HepG2 (cell line): Measurements from ENCODE around the gene TMEM222. TPM values are rescaled to one million over a fixed set of nuclear protein-coding genes. Genes with fewer than 3 reads are reported as not detected.
A peak's percentile ranks its signal among the peaks of the same experiment; 100 is the strongest.

Source experiments
- ATAC-seq: fragments of 200-7000 bp; cut with Tn5 transposase; 3 replicates; pipeline ENCODE4 v1.9.1; 2020; ENCODE audit warnings: mild to moderate bottlenecking, moderate library complexity
- BruUV-seq: library from RNA; stranded (reverse); fragments of 400-500 nt; replicated peaks from 2 replicates; lab custom pipeline; 2021; lab: Mats Ljungman, UMichigan
- CTCF ChIA-PET: fragments of 300-600 bp; formaldehyde crosslinking; extraction: SDS; loops from one replicate; lab custom pipeline; 2021; ENCODE audit warnings: low total read pairs, inconsistent platforms, low intra/inter-chr PET ratio; lab: Yijun Ruan, JAX
- POLR2A ChIA-PET: fragments of 350-600 bp; sonication (Branson Sonifier 250); formaldehyde crosslinking; loops from one replicate; lab custom pipeline; 2020; ENCODE audit warnings: antibody characterized with exemption, inconsistent platforms; lab: Yijun Ruan, JAX
- DNase-seq: peaks from one replicate; pipeline ENCODE4 v3.0.0-alpha.2; 2015; ENCODE audit warnings: low spot score
- FAIRE-seq: peaks from 3 replicates; lab custom pipeline; 2011; peaks lifted over from hg19 to GRCh38; lab: Jason Lieb, UNC
- H2AFZ ChIP-seq: one replicate; pipeline ENCODE4 v1.6.1; 2011; ENCODE audit warnings: low read length, inconsistent platforms
- H3K27ac ChIP-seq: fragments of 300-600 bp; 3 replicates; pipeline ENCODE4 v1.8.0; 2011; ENCODE audit warnings: mixed run types, mild to moderate bottlenecking, mixed read lengths, low read length, inconsistent platforms; ENCODE audit not compliant: insufficient read depth; ENCODE audit errors: extremely low read length
- H3K27me3 ChIP-seq, 2 experiments: fragments of 200-600 bp in 1 of 2; 2 replicates in 1 of 2; 3 replicates in 1 of 2; pipeline versions ENCODE4 v1.6.0 to v1.8.0; 2011; ENCODE audit warnings: low read length in 2 of 2, mild to moderate bottlenecking in 2 of 2, moderate library complexity in 2 of 2, inconsistent platforms in 1 of 2; ENCODE audit not compliant: insufficient read depth in 2 of 2, control insufficient read depth in 1 of 2
- H3K36me3 ChIP-seq, 2 experiments: fragments of 200-600 bp in 1 of 2; replicated peaks in 1 of 2; 2 replicates in 1 of 2; 3 replicates in 1 of 2; pipeline versions ENCODE4 v1.5.1 to v1.8.0; 2011; ENCODE audit warnings: low read length in 2 of 2, inconsistent platforms in 1 of 2; ENCODE audit not compliant: insufficient read depth in 2 of 2, control insufficient read depth in 1 of 2
- H3K4me1 ChIP-seq: 2 replicates; pipeline ENCODE4 v1.5.1; 2012; ENCODE audit warnings: low read length, inconsistent platforms; ENCODE audit not compliant: insufficient read depth
- H3K4me2 ChIP-seq: 2 replicates; pipeline ENCODE4 v1.6.0; 2011; ENCODE audit warnings: low read depth, low read length, inconsistent platforms
- H3K4me3 ChIP-seq, 3 experiments: fragments of 200-600 bp in 1 of 3; sonication (generic), shearing (Covaris generic) in 1 of 3; replicated peaks in 1 of 3; 2 replicates each; pipeline ENCODE4 v1.5.1; 2011 to 2016; ENCODE audit warnings: low read length in 3 of 3, inconsistent platforms in 2 of 3, low read depth in 2 of 3, mild to moderate bottlenecking in 2 of 3, control low read depth in 1 of 3, mixed read lengths in 1 of 3; ENCODE audit not compliant: insufficient read depth in 1 of 3
- H3K79me2 ChIP-seq: one replicate; pipeline ENCODE4 v1.6.1; 2011; ENCODE audit warnings: low read length, inconsistent platforms; ENCODE audit not compliant: insufficient read depth
- H3K9ac ChIP-seq: 2 replicates; pipeline ENCODE4 v1.6.0; 2011; ENCODE audit warnings: mild to moderate bottlenecking, low read depth, low read length, inconsistent platforms; ENCODE audit not compliant: insufficient read depth
- H3K9me3 ChIP-seq: 2 replicates; pipeline ENCODE4 v1.5.1; 2012; ENCODE audit warnings: mild to moderate bottlenecking, low read length
- H4K20me1 ChIP-seq: 2 replicates; pipeline ENCODE4 v1.6.0; 2011; ENCODE audit warnings: inconsistent platforms, mild to moderate bottlenecking, low read length, moderate library complexity; ENCODE audit not compliant: insufficient read depth
- ARHGAP35 ChIP-seq: sonication (generic); formaldehyde crosslinking; IDR thresholded peaks from 2 replicates; pipeline ENCODE4 v1.9.0; 2022; ENCODE audit warnings: mild to moderate bottlenecking, inconsistent platforms, moderate library complexity, missing genetic modification reagents, borderline replicate concordance
- HHEX ChIP-seq: IDR thresholded peaks from 2 replicates; pipeline ENCODE4 v1.6.1; 2016; ENCODE audit warnings: control low read depth
- KDM3A ChIP-seq: IDR thresholded peaks from 2 replicates; pipeline ENCODE4 v1.6.1; 2018; ENCODE audit warnings: low read depth, missing compliant biosample characterization
- KLF11 ChIP-seq: IDR thresholded peaks from 2 replicates; pipeline ENCODE4 v1.6.1; 2016; ENCODE audit warnings: missing compliant biosample characterization
- MIER2 ChIP-seq: IDR thresholded peaks from 2 replicates; pipeline ENCODE4 v1.6.1; 2016; ENCODE audit warnings: missing biosample characterization, missing genetic modification reagents
- NR2F6 ChIP-seq, 2 experiments: IDR thresholded peaks; 2 replicates each; pipeline ENCODE4 v1.6.1; 2016; ENCODE audit warnings: antibody characterized with exemption in 1 of 2, mild to moderate bottlenecking in 1 of 2
- RARA ChIP-seq: IDR thresholded peaks from 2 replicates; pipeline ENCODE4 v1.6.1; 2016; ENCODE audit warnings: missing genetic modification reagents, missing compliant biosample characterization
- RELA ChIP-seq: sonication (generic); formaldehyde crosslinking; IDR thresholded peaks from 2 replicates; pipeline ENCODE4 v1.4.0; 2020; ENCODE audit warnings: missing genetic modification reagents
- RNF219 ChIP-seq: sonication (generic); formaldehyde crosslinking; IDR thresholded peaks from 2 replicates; pipeline ENCODE4 v1.5.0; 2020; ENCODE audit warnings: mild to moderate bottlenecking, missing genetic modification reagents
- TFDP1 ChIP-seq: IDR thresholded peaks from 2 replicates; pipeline ENCODE4 v1.6.1; 2016; ENCODE audit warnings: missing compliant biosample characterization, missing genetic modification reagents, borderline replicate concordance
- ZBTB46 ChIP-seq: sonication (generic); formaldehyde crosslinking; IDR thresholded peaks from 2 replicates; pipeline ENCODE4 v1.4.0; 2020; ENCODE audit warnings: mild to moderate bottlenecking, missing genetic modification reagents, borderline replicate concordance
- ZBTB7A ChIP-seq: sonication (generic); formaldehyde crosslinking; IDR thresholded peaks from 2 replicates; pipeline ENCODE4 v1.8.0; 2022; ENCODE audit warnings: mild to moderate bottlenecking, missing genetic modification reagents
- ZFP37 ChIP-seq: sonication (generic); formaldehyde crosslinking; IDR thresholded peaks from 2 replicates; pipeline ENCODE4 v1.4.0; 2020; ENCODE audit warnings: missing genetic modification reagents, borderline replicate concordance
- ZMAT3 ChIP-seq: sonication (generic); formaldehyde crosslinking; conservative IDR thresholded peaks from 2 replicates; pipeline ENCODE4 v1.7.0; 2021; ENCODE audit warnings: missing genetic modification reagents
- ZNF501 ChIP-seq: sonication (generic); formaldehyde crosslinking; IDR thresholded peaks from 2 replicates; pipeline ENCODE4 v1.5.1; 2020; ENCODE audit warnings: mild to moderate bottlenecking, moderate library complexity, missing genetic modification reagents
- ZNF7 ChIP-seq: IDR thresholded peaks from 2 replicates; pipeline ENCODE4 v1.6.1; 2016; ENCODE audit warnings: missing biosample characterization, missing genetic modification reagents
- ZNF800 ChIP-seq: sonication (generic); formaldehyde crosslinking; IDR thresholded peaks from 2 replicates; pipeline ENCODE4 v1.4.0; 2020; ENCODE audit warnings: missing genetic modification reagents
- WGBS: methylation state at CpG from one replicate; pipeline ENCODE4 v1.1.6; 2017; ENCODE audit warnings: low lambda C conversion rate; 5-methylcytosine and 5-hydroxymethylcytosine counted together
- in situ Hi-C: cut with HindIII; loops from 2 replicates; pipeline ENCODE4 v1.10.0; 2017; ENCODE audit warnings: low pct_unique_long_range_greater_than_20kb; ENCODE audit not compliant: extremely low pct_ligation_motif_present
- intact Hi-C: fragments of 100-400 bp; cut with micrococcal nuclease; formaldehyde crosslinking; loops from one replicate; pipeline ENCODE4 v1.10.0; 2022; ENCODE audit not compliant: unreplicated experiment
- polyA plus RNA-seq, 8 experiments: library from polyadenylated mRNA; depleted of rRNA in 3 of 8; stranded (reverse) in 7 of 8; unstranded in 1 of 8; fragments of >200 nt; fragmentation: Illumina TruSeq in 4 of 8; extraction: Trizol in 4 of 8; gene quantifications; 2 replicates each; pipeline versions ENCODE4 v1.2.1 to v1.2.3, GENCODE V29; 2011 to 2016; ENCODE audit warnings: low read depth in 4 of 8, missing spikeins in 1 of 8, mixed read lengths in 1 of 8; ENCODE audit not compliant: insufficient read depth in 1 of 8
- total RNA-seq, 5 experiments: library from RNA; depleted of rRNA; stranded (reverse); fragments of >200 nt; fragmentation: Illumina TruSeq; extraction: Trizol; gene quantifications; 2 replicates each; pipeline ENCODE4 v1.2.3, GENCODE V29; 2016; ENCODE audit warnings: low read depth in 1 of 5

The TMEM222 gene
- total and polyA plus RNA-seq, 2 of the 13 experiments (the other 11 are each of a cell fraction or from before 2014, with no cell fraction given), result 22.7 to 29.6 TPM

- H3K9ac ChIP-seq, result peak overlapping the region; percentile 66; the same call in 1 of the 2 replicates
- DNase-seq (no peak), FAIRE-seq (no peak), ATAC-seq (peak; percentile 25)
- H3K9me3 ChIP-seq, result no peaks in the 10 kb centered on the region
- H3K4me1 ChIP-seq, result peaks cover 27% of the 10 kb centered on the region
- BruUV-seq, result no TSS peak
- in situ Hi-C loops, result no loop called here
- H4K20me1 ChIP-seq, result no peaks in the 10 kb centered on the region
- POLR2A ChIA-PET, result interaction anchor here (2.0 to 3.2 kb wide), 2 partner anchors 18 to 25 kb away, joined by 6 to 20 read pairs; partner anchors contain the start of gene SYTL1
- peak overlapping the region; percentile 64 to 84 (median 84) for H3K4me3 ChIP-seq
- H3K4me2 ChIP-seq, result peak overlapping the region; percentile 84
- H3K36me3 ChIP-seq, result no peaks in the 10 kb centered on the region
- peaks cover 3 to 16% of the 10 kb centered on the region in 2 experiments; a peak in 3 of 5 replicates for H3K27me3 ChIP-seq
- H3K27ac ChIP-seq, result no peak overlapping the region
- CTCF ChIA-PET, result no interaction called here
- no peaks in the 10 kb centered on the region for H3K79me2 ChIP-seq
- intact Hi-C loops, result no loop called here
- WGBS, result 20% methylated on average over 3 of the region's 8 CpGs
- peak overlapping the region; percentile 58 for H2AFZ ChIP-seq
- TF ChIP-seq RNF219 (CRISPR knock-in tag), result no peak
- peak; percentile 49; the same call in 1 of the 2 replicates for TF ChIP-seq ZBTB7A
- peak; percentile 52; the same call in 1 of the 2 replicates for TF ChIP-seq ZNF501 (CRISPR knock-in tag)
- TF ChIP-seq MIER2, result no peak
- peak; percentile 71 for TF ChIP-seq ZNF7
- TF ChIP-seq KLF11, result no peak
- 0 out of 2 replicates have a peak, but pooled peaks have one; percentile 43 for TF ChIP-seq ZMAT3 (CRISPR knock-in tag)
- TF ChIP-seq ARHGAP35, result no peak
- TF ChIP-seq ZNF800 (CRISPR knock-in tag), result 0 out of 2 replicates have a peak, but pooled peaks have one; percentile 4
- 0 out of 2 replicates have a peak, but pooled peaks have one; percentile 17 for TF ChIP-seq KDM3A (CRISPR knock-in tag)
- TF ChIP-seq ZFP37 (CRISPR knock-in tag), result no peak
- TF ChIP-seq RELA (CRISPR knock-in tag), result no peak
- 0 out of 2 replicates have a peak, but pooled peaks have one; percentile 3 for TF ChIP-seq TFDP1 (CRISPR knock-in tag)
- no peak for TF ChIP-seq RARA
- no peak for TF ChIP-seq ZBTB46
- no peak for TF ChIP-seq HHEX (CRISPR knock-in tag)
- TF ChIP-seq NR2F6 (IDR thresholded peaks at IDR 0.05), result peak; percentile 58; the same call in 1 of the 2 replicates
- TF ChIP-seq NR2F6 (CRISPR knock-in tag; IDR thresholded peaks at IDR 0.05), result no peak; the same call in 1 of the 2 replicates
Observed at GRCh38 chr1:27367160-27367650, 45.2 kb downstream of the TMEM222 start.
